HG02870 (cell line): Measurements from ENCODE around the gene ZFYVE21.

Source experiments
- ATAC-seq: cut with Tn5 transposase; IDR thresholded peaks from one replicate; pipeline ENCODE4 v1.9.1; 2021; ENCODE audit warnings: mild to moderate bottlenecking, moderate library complexity; ENCODE audit not compliant: unreplicated experiment

The ZFYVE21 gene

DNA sequence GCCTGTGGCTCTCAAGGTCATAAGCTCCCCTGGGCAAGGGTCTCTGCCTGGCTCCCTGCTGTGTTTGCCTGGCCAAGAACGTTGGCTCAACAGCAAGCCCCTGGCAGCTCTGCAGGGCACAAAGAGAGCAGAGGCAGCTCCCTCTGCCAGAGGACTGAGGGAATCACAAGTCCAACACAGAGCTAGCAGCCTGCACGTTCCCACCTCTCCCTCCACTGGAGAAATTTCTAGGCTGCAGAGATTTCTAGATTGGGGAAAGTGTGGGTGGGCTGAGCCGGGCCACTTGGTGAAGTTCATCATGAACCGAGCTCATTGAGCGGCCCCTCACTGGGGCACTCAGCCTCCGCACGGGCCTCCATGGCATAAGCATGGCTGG lies 19.8 kb downstream of the ZFYVE21 start:
- no peak for ATAC-seq

DNA sequence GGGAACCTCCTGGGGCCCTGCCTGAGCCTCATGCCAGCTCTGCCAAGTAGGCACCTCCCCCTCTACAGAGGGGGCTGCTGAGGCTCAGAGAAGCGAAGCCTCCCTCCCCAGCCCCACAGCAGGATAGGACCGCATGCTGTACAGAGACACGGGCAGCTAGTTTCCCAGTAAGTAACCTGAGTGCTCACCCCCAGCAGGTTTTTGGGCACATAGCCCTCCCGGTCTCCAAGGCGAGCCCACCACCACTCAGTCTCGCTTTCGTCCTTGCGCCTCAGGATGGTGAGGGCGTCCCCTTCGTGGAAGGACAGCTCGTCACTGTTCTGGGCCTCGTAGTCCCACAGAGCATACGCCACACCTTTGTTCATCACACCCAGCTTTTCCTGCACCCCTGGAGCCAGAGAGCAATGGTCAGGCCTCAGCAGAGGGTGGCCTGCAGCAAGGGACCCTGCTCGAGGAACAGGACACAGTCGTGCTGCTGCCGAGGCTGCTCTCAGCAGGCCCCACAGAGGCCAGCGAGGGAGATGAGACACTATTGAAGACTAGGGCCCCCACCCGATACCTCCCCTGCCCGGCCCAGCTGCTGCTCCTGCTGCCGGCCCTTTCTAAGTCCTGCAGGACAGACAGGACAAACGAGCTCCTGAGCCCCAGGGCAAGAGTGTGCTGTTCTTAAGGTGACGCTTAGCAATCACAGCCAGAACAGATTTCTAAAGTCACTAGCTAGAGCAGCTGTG lies 20.4 kb downstream of the ZFYVE21 start:
- ATAC-seq: no peak

DNA sequence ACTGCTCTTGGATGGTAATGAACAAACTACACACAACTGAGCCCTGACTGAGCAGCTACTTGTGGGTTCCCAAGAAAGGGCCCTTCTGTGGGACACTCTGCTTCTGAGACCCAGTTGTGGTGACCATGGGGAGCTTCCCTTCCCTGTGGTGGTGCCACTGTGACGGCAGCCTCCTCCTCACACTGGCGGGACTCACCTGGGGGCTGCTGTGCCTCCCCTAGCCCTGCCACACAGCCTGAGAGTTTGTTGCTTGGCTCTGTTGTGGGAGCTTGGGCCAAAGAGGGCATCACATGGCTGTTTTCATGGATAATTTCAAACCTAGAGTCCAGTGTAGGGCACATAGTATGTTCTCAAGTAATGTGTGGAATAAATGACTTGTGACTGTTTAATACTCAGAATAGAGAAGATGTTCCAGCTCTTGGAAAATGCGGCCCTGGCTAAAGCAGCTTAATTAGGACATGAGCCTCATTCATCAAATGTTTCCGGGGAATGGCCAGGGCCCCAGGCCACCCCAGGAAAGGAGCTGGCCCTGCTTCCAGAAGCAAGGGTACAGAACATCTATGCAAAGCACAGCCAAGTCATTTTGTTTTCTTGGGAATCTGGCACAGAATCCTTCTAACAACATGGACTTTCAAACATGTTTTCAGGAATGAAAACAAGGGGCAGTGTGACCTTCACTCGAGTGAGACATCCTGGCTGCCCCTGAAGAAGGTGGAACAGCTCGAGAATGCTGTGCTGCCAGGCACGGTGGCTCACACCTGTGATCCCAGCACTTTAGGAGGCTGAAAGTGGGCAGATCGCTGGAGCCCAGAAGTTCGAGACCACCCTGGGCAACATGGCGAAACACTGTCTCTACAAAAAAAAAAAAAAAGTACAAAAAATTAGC lies 21.2 kb downstream of the ZFYVE21 start:
- ATAC-seq: no peak

DNA sequence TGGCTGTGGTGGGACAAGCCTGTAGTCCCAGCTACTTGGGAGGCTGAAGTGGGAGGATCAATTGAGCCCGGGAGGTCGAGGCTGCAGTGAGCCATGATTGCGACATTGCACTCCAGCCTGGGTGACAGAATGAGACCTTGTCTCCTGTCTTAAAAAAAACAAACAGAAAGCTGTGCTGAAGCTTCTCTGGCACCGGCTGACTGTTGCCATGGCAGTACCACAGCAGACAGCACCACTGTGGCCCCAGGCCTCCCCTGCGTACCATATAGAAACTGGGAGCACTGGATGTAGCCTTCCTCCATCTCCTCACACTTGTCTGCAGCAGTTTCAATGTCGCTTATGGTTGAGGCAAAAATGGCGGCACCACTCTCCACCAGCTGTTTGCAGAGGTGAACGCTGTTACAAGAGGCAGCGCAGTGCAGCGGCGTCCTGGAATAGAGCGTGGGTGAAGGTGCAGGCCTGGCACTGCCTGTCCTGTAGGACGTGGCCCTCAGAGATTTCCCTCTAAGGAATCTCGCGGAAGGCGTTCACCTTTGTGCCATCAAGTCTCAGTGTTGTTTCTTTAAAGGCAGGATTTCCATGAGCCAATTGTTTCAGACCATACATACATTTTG lies 21.9 kb downstream of the ZFYVE21 start:
- no peak for ATAC-seq

DNA sequence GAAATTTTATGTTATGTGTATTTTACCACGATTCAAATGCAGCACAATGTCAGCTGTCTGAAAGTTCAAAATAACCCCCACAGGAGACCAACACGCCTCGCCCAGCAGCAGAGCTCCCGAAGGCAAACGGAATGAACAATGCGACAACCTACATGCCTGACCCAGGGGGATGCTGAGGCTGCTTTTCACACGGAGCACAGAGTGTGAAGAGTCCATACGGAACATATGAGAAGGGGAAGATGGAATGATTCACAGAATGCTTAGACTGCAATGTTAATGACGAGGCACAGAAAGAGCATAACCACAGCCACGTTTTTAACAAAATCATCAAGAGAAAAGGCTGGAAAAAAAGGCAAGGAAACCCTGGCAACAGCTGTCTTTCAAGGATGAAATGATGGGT lies 22.6 kb downstream of the ZFYVE21 start:
- no peak for ATAC-seq

DNA sequence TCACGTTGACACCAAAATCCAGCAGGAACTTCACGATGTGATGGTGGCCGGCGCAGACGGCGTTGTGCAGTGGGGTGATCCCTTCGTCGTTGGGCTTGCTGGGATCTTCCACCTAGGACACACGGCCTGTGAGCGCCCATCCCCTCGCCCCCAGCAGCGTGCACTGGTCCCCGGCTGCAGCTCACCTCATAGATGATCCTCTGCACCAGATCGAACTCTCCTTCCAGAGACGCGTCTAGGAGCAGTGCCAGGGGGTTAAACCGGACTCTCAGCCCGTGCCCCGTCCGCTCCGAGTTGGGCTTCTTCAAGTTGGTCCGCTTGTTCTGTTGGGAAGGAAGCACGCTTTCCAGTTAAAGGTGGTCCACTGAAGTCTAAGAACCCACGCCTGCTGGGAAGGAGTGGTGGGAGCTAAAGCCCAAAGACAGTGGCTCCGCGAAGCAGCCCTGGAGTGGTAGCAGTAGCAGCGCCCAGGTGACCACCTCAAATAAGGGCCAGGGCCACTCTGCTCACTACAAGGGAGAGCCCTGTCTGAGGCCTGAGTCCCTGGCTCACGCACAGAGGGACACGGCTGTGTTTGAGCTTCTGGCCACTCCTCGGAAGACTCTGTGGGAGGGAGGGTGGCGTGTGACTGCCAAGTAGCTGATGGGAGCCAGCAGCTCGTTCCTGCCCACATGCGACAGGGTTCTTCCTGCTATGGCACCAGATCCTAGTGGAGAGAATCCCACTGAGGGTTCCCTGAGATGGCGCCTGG lies 23.3 kb downstream of the ZFYVE21 start:
- ATAC-seq: no peak

DNA sequence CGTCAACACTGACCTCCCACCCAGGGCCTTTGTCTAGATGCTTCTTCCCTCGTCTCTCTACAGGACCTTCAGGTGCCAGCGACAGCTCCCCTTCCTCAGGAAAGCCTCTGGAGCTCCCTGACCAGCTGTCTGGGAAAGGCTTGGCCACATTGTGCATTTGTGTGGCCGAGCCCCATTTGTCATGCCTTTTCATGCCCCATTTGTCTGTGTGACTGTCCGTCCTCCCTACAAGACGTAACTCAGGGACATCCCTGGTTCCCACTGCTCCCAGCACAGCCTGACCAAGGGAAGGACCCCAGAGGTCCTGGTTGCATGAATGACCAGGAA lies 23.8 kb downstream of the ZFYVE21 start:
- no peak for ATAC-seq

DNA sequence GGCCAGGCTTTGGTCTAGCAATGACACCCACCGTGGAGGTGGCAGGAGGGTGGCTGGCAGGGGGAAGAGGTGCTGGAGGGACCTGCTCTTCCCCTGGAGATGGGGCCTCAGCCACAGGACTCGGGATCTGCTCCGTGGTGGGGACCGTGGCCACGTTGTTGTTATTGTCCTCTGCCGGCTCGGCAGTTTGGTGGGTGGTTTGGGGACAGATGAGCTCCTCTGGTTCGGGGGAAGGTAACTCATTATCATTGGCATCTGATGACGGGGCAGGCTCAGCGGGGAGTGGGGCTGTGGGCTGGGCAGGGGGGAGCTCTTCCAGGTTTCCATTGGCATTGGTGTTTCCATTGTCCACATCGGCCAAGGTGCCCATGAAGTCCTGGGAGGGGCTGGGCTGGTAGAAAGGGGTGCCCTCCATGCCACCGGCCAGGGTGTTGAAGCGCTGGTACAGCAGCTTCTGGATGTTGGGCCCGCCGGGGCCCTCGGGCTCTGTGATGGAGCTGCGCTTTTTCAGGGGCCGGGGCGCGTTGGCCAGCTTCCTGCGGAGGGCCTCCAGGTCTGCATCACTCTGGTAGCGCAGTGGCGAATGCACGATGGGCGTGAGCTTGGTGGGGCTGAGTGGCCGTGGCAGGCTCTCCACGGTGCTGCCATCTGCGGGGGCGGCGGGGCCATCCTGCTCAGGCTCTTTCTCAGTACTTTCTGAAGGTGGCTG lies 24.3 kb downstream of the ZFYVE21 start:
- ATAC-seq: no peak

DNA sequence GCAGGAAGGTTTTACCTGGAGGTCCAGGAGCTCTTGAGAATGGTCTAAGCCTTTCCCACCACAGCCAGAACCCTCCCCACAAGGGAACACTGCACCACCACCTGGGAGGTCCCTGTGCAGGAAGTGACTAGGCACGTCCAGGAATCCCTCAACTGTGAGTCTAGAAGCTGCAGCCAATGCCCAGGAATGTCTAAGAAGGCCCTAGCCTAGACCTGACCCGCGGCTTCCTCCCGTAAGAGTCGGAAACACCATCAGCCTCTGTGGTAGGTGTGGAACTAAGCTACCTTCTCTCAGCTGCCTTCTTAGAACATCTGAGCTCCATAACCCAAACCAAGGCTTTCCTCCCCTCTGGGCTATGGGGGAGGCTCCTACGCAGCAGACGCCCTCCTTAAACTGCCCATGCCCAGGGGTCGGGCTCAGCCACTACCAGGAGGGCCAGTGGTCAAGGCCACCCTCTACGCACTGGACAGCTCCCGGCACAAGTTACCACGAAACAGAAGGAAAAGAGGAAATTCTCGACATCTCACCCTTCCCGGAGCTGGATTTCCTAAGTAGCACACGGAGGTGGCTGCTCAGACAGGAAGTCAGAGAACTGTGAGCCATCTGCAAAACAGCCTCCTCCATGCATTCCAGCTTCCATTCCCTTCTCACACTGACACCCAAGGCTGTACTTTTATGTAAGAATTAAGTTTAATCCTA lies 25.5 kb downstream of the ZFYVE21 start:
- no peak for ATAC-seq

DNA sequence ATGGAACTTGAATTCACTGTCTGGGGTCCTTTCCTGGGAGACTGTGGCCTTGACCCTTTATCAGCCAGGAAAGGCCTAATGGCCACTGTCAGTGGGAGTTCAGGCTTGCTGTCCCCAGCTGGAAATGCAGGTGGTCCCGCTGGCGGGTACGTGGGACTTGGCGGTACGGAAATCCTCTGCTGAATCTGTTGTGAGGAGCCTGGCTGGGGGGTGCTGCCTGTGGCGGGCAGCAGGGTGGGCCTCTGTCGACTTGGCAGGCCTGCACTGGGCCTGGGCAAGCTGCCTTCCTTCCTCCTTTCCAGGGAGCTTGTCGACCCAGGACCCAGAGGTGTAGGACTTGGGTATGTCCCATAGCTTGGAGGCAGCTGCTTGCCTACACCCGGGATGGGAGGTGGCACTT lies 26.3 kb downstream of the ZFYVE21 start:
- no peak for ATAC-seq

DNA sequence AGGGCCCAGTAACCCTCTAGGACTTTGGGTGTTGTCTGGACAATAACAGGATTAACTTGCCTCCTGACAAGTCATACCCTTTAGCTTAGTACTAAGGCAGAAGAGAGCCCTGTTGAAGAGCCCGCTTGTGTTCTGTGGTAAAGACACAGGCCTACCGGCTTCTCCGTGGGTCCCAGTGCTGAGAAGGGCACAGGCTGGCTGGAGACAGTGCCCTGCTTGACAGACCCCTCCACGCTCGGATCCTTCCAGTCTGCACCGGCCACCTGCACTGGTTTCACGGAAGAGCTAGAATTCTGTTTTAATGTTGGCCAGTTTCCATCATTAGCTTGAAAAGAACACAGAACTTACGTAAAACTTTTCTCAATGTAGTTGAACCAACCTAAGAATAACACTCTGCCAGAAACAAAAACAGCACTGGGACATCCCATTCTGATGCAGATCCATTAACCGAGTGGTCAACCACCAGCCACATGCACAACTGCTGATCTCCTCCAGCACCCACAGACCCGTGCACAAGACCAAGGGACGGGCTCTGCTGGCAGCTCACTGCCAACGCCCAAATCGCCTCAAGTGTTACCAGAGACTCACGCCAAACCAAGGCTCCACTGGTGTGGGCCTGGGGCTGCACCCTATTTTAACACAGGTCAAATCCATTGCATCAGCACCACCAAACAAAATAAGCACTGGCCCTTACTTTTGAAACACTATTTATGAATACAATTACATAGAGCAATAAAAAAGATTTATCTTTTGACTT lies 27.1 kb downstream of the ZFYVE21 start:
- no peak for ATAC-seq

DNA sequence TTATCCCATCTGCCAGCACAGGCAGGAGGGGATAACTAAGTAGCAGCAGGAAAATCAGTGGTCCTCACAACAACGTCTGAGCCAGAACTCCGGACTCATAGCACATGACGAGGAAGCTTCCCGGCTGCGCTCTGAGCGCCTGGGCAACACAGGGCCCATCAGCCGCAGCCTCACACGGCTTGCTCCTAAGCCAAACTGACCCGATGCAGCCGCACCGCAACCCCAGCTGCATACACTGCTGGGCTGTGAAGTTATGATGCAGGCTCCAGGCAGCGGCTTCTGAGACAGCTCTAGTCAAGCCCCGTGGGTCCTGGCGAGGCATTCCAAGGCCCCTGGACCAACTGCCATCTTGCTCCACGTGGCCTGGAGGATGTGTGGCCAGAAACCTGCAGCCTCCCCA lies 28.1 kb downstream of the ZFYVE21 start:
- no peak for ATAC-seq

DNA sequence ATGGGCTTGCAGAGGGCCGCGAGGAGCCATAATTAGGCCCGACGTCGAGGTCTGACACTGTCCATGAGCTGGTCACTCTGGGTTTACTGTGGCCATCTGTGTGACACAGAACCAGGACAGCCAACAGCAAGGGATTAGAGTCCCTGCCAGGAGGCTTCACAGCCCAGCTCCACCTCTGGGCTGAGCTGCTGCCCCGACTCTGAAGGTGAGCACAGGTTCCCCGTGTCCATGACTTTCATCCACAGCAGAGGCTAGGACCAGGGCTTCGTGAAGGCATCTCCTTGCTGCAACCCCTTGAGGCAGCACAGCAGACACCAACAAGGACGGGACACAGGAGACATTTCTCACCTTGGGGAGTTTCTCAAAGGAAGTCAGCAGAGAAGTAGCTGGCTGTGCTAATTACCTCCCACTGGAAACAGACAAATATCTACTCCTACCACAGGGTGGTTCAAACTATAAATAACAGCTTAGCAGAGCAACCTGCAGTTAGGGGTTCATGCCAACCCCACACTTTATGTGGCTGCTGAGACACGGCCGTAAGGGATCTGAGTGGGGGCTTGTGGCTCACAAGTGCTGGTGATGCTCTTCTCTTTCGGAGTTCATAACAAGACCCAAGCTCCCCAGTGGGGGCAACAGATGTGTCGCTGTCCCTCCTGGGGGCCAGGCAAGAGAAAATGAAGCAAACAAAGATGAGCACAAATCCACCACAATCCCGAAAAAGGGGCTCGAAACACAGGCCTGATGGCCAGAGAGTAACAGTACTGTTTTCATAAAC lies 29.2 kb downstream of the ZFYVE21 start:
- no peak for ATAC-seq

DNA sequence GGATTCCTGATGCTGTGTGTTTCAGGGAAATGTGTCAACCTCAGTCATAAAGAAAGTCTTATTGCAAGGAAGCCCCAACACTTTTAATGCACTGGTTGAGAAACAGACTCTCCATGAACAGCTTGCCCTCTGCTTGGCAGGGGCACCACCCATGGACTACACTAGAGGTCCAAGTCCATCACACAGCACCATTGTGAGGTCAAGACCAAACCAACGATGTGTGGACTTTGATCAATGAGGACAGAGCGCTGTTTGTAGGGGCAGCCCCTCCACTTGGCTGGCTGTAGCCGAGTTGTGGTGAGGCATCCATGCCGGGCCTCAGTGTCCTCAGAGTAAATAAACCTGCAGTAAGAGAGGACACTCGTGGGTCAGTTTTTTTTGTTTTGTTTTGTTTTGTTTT lies 29.8 kb downstream of the ZFYVE21 start:
- no peak for ATAC-seq

DNA sequence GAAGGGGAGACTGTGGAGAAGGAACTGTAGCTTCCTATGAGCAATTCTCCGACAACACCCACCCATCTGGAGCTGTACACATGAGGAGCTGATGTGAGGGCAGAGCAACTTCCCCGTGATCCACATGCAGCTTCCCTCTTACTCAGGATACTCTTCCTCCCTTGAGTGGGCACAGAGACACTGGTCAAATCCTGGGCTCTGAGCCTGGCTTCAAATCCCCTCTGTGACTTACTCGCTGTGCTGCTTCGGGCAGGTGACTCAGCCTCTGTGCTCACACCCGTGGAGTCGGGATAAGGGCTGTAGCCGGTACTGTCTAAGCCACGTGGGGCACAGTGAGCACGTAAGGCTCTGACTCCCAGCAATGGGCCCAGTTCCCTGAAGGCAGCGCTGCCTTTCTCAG lies 31.1 kb downstream of the ZFYVE21 start:
- no peak for ATAC-seq

DNA sequence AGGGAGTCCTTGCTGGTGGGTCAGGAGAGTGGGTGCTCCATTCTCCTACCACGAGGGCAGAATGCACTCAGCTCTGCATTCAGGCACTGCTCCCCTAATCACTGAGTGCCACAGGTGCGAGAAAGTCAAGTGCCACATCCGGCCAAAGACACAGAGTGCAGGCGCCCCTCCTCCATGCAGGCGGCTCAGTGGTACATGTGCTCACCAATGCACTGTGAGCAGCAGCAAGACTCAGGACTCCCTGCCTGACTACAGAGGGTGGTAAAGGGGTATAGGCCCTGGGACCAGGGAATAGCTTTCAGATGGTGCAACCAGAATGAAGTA lies 32.9 kb downstream of the ZFYVE21 start:
- no peak for ATAC-seq

DNA sequence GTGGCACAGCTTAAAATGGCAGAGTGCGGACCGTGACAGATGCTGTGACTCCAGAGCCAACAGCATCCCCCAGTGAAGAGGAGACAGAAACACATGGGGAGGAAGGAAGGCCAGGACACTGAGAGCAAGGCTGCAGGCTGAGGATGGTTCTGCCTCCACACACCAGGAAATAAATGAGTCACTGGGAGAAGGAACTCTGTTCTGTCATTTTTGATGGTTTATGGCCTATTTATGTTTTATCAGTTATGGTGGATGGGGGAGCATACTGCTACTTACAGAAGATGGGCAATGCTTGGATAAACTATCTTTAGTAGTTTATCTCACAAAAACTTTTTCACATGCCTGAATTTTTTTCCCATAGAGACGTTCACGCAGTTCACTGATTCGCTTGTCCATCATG lies 33.8 kb downstream of the ZFYVE21 start:
- no peak for ATAC-seq

DNA sequence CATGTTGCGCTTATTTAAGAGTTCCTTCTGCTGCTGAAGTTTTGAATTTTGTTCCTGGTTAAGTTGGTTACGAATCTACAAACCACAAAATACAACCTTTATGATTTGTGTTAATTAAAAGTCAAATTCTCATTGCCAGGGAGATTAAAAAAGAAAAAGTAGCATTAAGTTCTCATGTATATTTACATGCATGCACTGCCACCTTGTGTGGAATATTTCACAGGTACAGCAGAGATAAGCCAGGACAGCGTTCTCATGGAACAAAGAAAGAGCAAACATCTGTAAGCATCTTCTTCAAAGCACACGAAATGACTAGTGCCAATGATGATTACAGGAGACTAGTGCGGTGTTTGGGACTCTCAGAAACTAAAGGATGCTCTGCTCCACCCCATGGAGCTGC lies 34.2 kb downstream of the ZFYVE21 start:
- no peak for ATAC-seq

DNA sequence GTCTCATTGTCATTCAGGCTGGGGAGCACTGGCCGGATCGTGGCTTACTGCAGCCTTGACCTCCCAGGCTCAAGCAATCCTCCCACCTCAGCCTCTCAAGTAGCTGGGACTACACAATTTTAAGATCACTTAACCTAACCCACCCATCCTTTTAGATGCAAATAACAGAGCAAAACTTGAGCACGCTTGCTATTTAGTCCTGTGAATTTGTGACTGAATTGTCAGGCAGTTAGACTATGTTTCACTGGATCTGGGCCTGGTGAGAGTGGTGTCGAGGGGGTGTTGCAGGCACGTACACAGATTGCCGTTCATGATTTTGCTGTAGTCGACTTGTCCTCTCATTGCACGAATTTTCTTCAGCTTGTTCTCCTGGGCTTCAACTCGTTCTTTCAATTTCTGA lies 38.2 kb downstream of the ZFYVE21 start:
- no peak for ATAC-seq
